Endodermal cell (in vitro differentiated cells): ENCODE measurements around the gene ZNF217. TPM values are rescaled to one million over a fixed set of nuclear protein-coding genes. Genes with fewer than 3 reads are reported as not detected.
A peak's percentile ranks its signal among the peaks of the same experiment; 100 is the strongest.
"Not testable (repeated sequence)": the region's sequence is repeated elsewhere in the genome, so short reads cannot be mapped to it uniquely, and the experiment has no call there.

ENCODE experiments used
- DNase-seq: peaks from one replicate; pipeline ENCODE4 v3.0.0-alpha.2; 2017
- H3K27ac ChIP-seq: 2 replicates; pipeline ENCODE4 v1.5.1; 2013; ENCODE audit warnings: mild to moderate bottlenecking, low read depth, low read length, moderate library complexity
- H3K27me3 ChIP-seq: 2 replicates; pipeline ENCODE4 v1.6.1; 2013; ENCODE audit warnings: mild to moderate bottlenecking, low read length, moderate library complexity; ENCODE audit not compliant: insufficient read depth, control insufficient read depth, poor library complexity, severe bottlenecking
- H3K36me3 ChIP-seq: 2 replicates; pipeline ENCODE4 v1.7.0; 2013; ENCODE audit warnings: mild to moderate bottlenecking, low read length, moderate library complexity; ENCODE audit not compliant: control insufficient read depth, insufficient read depth
- H3K4me1 ChIP-seq: one replicate; pipeline ENCODE4 v1.7.0; 2013; ENCODE audit warnings: low read length; ENCODE audit not compliant: control insufficient read depth, insufficient read depth
- H3K4me3 ChIP-seq: 2 replicates; pipeline ENCODE4 v1.5.1; 2013; ENCODE audit warnings: mild to moderate bottlenecking, low read length, moderate library complexity
- H3K9ac ChIP-seq: 2 replicates; pipeline ENCODE4 v1.6.1; 2013; ENCODE audit warnings: mild to moderate bottlenecking, low read length, moderate library complexity; ENCODE audit not compliant: poor library complexity, severe bottlenecking; ENCODE audit errors: extremely low read depth
- H3K9me3 ChIP-seq: 2 replicates; pipeline ENCODE4 v1.6.1; 2013; ENCODE audit warnings: mild to moderate bottlenecking, low read length, moderate library complexity; ENCODE audit not compliant: control insufficient read depth
- H3K27ac Mint-ChIP-seq: 2 replicates; pipeline ENCODE4 v1.8.0; 2020; ENCODE audit warnings: mixed read lengths
- H3K27me3 Mint-ChIP-seq: 2 replicates; pipeline ENCODE4 v1.8.0; 2021; ENCODE audit warnings: mild to moderate bottlenecking, mixed read lengths; ENCODE audit not compliant: insufficient read depth
- H3K36me3 Mint-ChIP-seq: 2 replicates; pipeline ENCODE4 v1.8.0; 2020; ENCODE audit warnings: low read depth, mixed read lengths
- H3K4me1 Mint-ChIP-seq: 2 replicates; pipeline ENCODE4 v1.8.0; 2020; ENCODE audit warnings: mixed read lengths
- H3K4me3 Mint-ChIP-seq: 2 replicates; pipeline ENCODE4 v1.8.0; 2020; ENCODE audit warnings: mild to moderate bottlenecking, moderate library complexity, mixed read lengths
- H3K9me3 Mint-ChIP-seq: 2 replicates; pipeline ENCODE4 v1.8.0; 2020; ENCODE audit warnings: mild to moderate bottlenecking, mixed read lengths
- CTCF ChIP-seq: fragments of 200-600 bp; sonication (generic); conservative IDR thresholded peaks from 2 replicates; pipeline ENCODE4 v1.5.0; 2021; ENCODE audit warnings: antibody characterized with exemption, mild to moderate bottlenecking
- WGBS, 2 experiments: methylation state at CpG; one replicate each; pipeline versions ENCODE4 v1.1.5 to v1.1.7; 2013; ENCODE audit warnings: missing lambda C conversion rate in 2 of 2, mixed read lengths in 1 of 2; ENCODE audit not compliant: insufficient coverage in 1 of 2, insufficient read length in 1 of 2; 5-methylcytosine and 5-hydroxymethylcytosine counted together
- total RNA-seq, 2 donors: library from RNA; stranded (reverse); fragmentation: NEBNext Ultra II Directional in 1 of 2; extraction: Animal tissue kit (Norgen Biotek cat#: 25700) in 1 of 2; gene quantifications; 2 replicates in 1 of 2; 3 replicates in 1 of 2; pipeline ENCODE4 v1.2.1, GENCODE V29; 2021

The ZNF217 gene
- total RNA-seq, 2 donors from 2014 or later = 100 to 123 TPM

GRCh38 chr20:53629436-53629835 is 35.8 kb upstream of the ZNF217 start:
- H3K36me3 ChIP-seq = no peaks in the 10 kb centered on the region
- TF ChIP-seq CTCF = no peak
- Mint-ChIP-seq H3K4me1 (no peaks in the 10 kb centered on the region), H3K27ac (no peak overlapping the region), H3K27me3 (no peaks in the 10 kb centered on the region), H3K4me3 (no peak overlapping the region), H3K36me3 (no peaks in the 10 kb centered on the region), H3K9me3 (peaks cover 2% of the 10 kb centered on the region)
- H3K4me1 ChIP-seq = no peaks in the 10 kb centered on the region
- H3K4me3 ChIP-seq = no peak overlapping the region
- H3K9me3 ChIP-seq = no peaks in the 10 kb centered on the region
- WGBS, 2 experiments = 94 to 97% methylated on average over 2 to 4 of the region's 5 CpGs
- DNase-seq = no peak
- no peaks in the 10 kb centered on the region for H3K27me3 ChIP-seq
- no peak overlapping the region for H3K9ac ChIP-seq
- H3K27ac ChIP-seq = no peak overlapping the region

- H3K27me3 Mint-ChIP-seq, H3K4me1 Mint-ChIP-seq, H3K9ac ChIP-seq, H3K4me1 ChIP-seq, H3K4me3 Mint-ChIP-seq, H3K36me3 Mint-ChIP-seq, H3K9me3 ChIP-seq, H3K9me3 Mint-ChIP-seq, H3K36me3 ChIP-seq, H3K27ac Mint-ChIP-seq, H3K27ac ChIP-seq, H3K4me3 ChIP-seq, H3K27me3 ChIP-seq, DNase-seq: not testable (repeated sequence)
- 95 to 97% methylated on average over 4 to 6 of the region's 6 CpGs for WGBS, 2 experiments
Measured at GRCh38 chr20:53628758-53629157, 35.1 kb upstream of the ZNF217 start.

GRCh38 chr20:53628076-53628475 is 34.4 kb upstream of the ZNF217 start:
- no peak for TF ChIP-seq CTCF
- WGBS, 2 experiments = 94 to 95% methylated on average over 4 to 6 of the region's 6 CpGs
- Mint-ChIP-seq H3K9me3 (no peaks in the 10 kb centered on the region), H3K27me3 (no peaks in the 10 kb centered on the region), H3K4me3 (no peak overlapping the region), H3K36me3 (no peaks in the 10 kb centered on the region), H3K4me1 (peaks cover 8% of the 10 kb centered on the region), H3K27ac (no peak overlapping the region)
- Histone ChIP-seq H3K4me1 (peaks cover 3% of the 10 kb centered on the region), H3K4me3 (no peak overlapping the region), H3K9ac (no peak overlapping the region), H3K36me3 (no peaks in the 10 kb centered on the region), H3K9me3 (no peaks in the 10 kb centered on the region), H3K27me3 (no peaks in the 10 kb centered on the region), H3K27ac (no peak overlapping the region)
- DNase-seq = peak; percentile 20

GRCh38 chr20:53627001-53627400 is 33.4 kb upstream of the ZNF217 start:
- peaks cover 18% of the 10 kb centered on the region for H3K4me1 Mint-ChIP-seq
- not testable (repeated sequence) for H3K9me3 Mint-ChIP-seq, H3K36me3 Mint-ChIP-seq, H3K4me1 ChIP-seq, H3K9ac ChIP-seq, H3K27me3 Mint-ChIP-seq, H3K27ac ChIP-seq, H3K4me3 Mint-ChIP-seq, DNase-seq, H3K27me3 ChIP-seq, H3K27ac Mint-ChIP-seq, H3K9me3 ChIP-seq, H3K36me3 ChIP-seq, H3K4me3 ChIP-seq
- WGBS, 2 experiments = 95 to 96% methylated on average over 4 to 8 of the region's 10 CpGs
